ENCODE data around the gene GPC6.

The GPC6 gene

DNA sequence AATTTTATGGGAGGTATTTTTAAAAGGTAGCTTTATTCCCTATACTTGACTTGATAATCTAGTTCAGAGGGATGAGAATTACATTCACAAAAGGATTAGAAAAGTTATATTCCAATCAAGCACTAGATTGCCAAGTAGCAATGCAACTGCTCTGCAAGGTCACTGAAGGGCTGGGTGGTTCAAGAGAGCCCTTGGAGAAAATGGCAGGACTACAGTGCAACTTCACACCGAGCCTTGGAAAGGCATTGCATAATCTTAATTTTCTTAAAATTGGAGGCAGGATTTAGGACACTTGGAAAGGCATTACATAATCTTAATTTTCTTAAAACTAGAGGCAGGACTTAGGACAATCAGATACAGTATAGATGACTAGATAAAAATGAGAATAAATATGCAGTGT, 936.9 kb downstream of the GPC6 start:
- TF ChIP-seq CTCF (IDR thresholded peaks at IDR 0.05; ENCODE audit: low read depth, low read length, missing control alignments) = no peak

GRCh38 chr13:94168783-94169453, 942.3 kb downstream of the GPC6 start:
- no peak for DNase-seq (ENCODE audit: low read depth)
- TF ChIP-seq CTCF (IDR thresholded peaks at IDR 0.05; ENCODE audit: low read depth, low read length, missing control alignments) = no peak
- no peak overlapping the region for H3K4me3 ChIP-seq (ENCODE audit: low read depth, low read length)

More for the DNA sequence above, 936.9 kb downstream of the GPC6 start:
- no peak for DNase-seq (ENCODE audit: low read depth)
- no peak overlapping the region for H3K4me3 ChIP-seq (ENCODE audit: low read depth, low read length)

- H3K4me3 ChIP-seq (ENCODE audit: low read depth, low read length) = no peak overlapping the region
- DNase-seq (ENCODE audit: low read depth) = no peak
- TF ChIP-seq CTCF (IDR thresholded peaks at IDR 0.05; ENCODE audit: low read depth, low read length, missing control alignments) = no peak
These were observed 943.0 kb downstream of the GPC6 start for GRCh38 chr13:94169454-94170144.

GRCh38 chr13:94170145-94170571, 943.6 kb downstream of the GPC6 start:
- no peak overlapping the region for H3K4me3 ChIP-seq (ENCODE audit: low read depth, low read length)
- no peak for DNase-seq (ENCODE audit: low read depth)
- TF ChIP-seq CTCF (IDR thresholded peaks at IDR 0.05; ENCODE audit: low read depth, low read length, missing control alignments) = no peak

DNA sequence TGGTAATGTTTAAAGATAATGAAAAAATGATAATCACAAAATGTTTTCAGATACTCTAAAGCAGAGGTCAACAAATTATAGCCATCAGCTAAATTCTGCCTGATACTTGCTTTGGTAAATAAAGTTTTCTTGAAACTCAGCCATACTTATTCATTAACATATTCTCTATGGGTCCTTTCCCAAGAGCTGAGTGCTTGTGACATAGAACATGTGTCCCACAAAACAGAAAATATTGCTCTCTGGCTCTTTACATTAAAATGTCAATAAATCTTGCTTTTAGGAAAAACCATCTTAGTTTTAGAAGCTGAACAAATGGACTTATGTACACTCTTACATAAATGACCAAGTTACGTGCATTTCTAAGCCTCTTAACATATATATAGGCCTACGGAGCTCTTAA, 945.8 kb downstream of the GPC6 start:
- H3K4me3 ChIP-seq (ENCODE audit: low read depth, low read length) = no peak overlapping the region
- no peak for TF ChIP-seq CTCF (IDR thresholded peaks at IDR 0.05; ENCODE audit: low read depth, low read length, missing control alignments)
- no peak for DNase-seq (ENCODE audit: low read depth)

DNA sequence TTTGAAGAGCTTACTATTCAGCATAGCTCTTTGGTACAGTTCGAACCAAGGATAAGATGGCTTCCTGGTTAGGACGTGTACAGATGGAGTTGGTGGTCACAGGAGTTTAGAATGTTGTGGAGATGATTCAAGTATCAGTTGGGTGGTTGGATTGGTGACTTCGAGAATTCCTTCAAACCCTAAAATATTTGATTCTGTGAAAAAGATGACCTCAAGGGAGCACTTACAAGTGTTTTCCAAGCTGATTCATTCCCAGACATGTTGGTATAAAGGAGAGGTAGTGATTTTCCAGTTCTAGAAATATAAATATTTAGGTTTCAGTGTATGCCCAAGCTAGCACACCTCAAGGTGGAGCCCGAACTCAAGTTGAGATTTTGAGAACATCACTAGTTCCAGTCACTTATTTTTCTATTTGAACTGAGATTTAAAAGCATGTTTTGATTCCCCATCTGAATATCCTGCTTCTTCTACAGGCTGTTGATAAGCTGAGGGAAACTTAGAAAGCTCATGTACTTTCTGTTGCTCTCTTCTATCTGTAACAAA, 946.8 kb downstream of the GPC6 start:
- TF ChIP-seq CTCF (IDR thresholded peaks at IDR 0.05; ENCODE audit: low read depth, low read length, missing control alignments) = no peak
- no peak overlapping the region for H3K4me3 ChIP-seq (ENCODE audit: low read depth, low read length)
- DNase-seq (ENCODE audit: low read depth) = no peak

Data from GM12864 (cell line).